Neural cell (in vitro differentiated cells): ENCODE data around the gene CEP70.
"Not testable (repeated sequence)": the region's sequence is repeated elsewhere in the genome, so short reads cannot be mapped to it uniquely, and the experiment has no call there.

Experiments used
- CTCF ChIP-seq: fragments of 450-650 bp; IDR thresholded peaks from 2 replicates; pipeline ENCODE4 v1.5.1; 2014; ENCODE audit warnings: antibody characterized with exemption, mild to moderate bottlenecking, moderate library complexity; ENCODE audit not compliant: poor library complexity, severe bottlenecking
- EP300 ChIP-seq: fragments of 450-650 bp; conservative IDR thresholded peaks from 2 replicates; pipeline ENCODE4 v1.6.1; 2014; ENCODE audit warnings: antibody characterized with exemption, mild to moderate bottlenecking, moderate library complexity; ENCODE audit not compliant: poor library complexity, severe bottlenecking
- EZH2 ChIP-seq: fragments of 200-600, 300-800 bp; shearing (Covaris generic), sonication (generic); IDR thresholded peaks from 2 replicates; pipeline ENCODE4 v1.6.1; 2014; ENCODE audit warnings: antibody characterized with exemption, low read length, borderline replicate concordance, mild to moderate bottlenecking; ENCODE audit not compliant: insufficient read depth, poor library complexity, severe bottlenecking
- MXI1 ChIP-seq: fragments of 450-650 bp; conservative IDR thresholded peaks from 2 replicates; pipeline ENCODE4 v1.6.1; 2014; ENCODE audit warnings: antibody characterized with exemption, mild to moderate bottlenecking; ENCODE audit not compliant: poor library complexity, severe bottlenecking
- POLR2AphosphoS5 ChIP-seq: IDR thresholded peaks from 2 replicates; pipeline ENCODE4 v1.6.1; 2012
- RAD21 ChIP-seq: fragments of 450-650 bp; conservative IDR thresholded peaks from 2 replicates; pipeline ENCODE4 v1.6.1; 2014; ENCODE audit warnings: antibody characterized with exemption, mild to moderate bottlenecking, moderate library complexity
- REST ChIP-seq: IDR thresholded peaks from 2 replicates; pipeline ENCODE4 v1.6.1; 2012; ENCODE audit warnings: borderline replicate concordance
- SMC3 ChIP-seq: fragments of 450-650 bp; conservative IDR thresholded peaks from 2 replicates; pipeline ENCODE4 v1.6.1; 2014; ENCODE audit warnings: antibody characterized with exemption, mild to moderate bottlenecking, moderate library complexity; ENCODE audit not compliant: poor library complexity

GRCh38 chr3:138566293-138566692, 27.8 kb downstream of the CEP70 start:
- not testable (repeated sequence) for TF ChIP-seq CTCF, EZH2, SMC3, REST, RAD21, EP300, POLR2AphosphoS5, MXI1
